ENCODE measurements around the gene ATM. TPM values are rescaled to one million over a fixed set of nuclear protein-coding genes. Genes with fewer than 3 reads are reported as not detected.

Gene ATM, protein sequence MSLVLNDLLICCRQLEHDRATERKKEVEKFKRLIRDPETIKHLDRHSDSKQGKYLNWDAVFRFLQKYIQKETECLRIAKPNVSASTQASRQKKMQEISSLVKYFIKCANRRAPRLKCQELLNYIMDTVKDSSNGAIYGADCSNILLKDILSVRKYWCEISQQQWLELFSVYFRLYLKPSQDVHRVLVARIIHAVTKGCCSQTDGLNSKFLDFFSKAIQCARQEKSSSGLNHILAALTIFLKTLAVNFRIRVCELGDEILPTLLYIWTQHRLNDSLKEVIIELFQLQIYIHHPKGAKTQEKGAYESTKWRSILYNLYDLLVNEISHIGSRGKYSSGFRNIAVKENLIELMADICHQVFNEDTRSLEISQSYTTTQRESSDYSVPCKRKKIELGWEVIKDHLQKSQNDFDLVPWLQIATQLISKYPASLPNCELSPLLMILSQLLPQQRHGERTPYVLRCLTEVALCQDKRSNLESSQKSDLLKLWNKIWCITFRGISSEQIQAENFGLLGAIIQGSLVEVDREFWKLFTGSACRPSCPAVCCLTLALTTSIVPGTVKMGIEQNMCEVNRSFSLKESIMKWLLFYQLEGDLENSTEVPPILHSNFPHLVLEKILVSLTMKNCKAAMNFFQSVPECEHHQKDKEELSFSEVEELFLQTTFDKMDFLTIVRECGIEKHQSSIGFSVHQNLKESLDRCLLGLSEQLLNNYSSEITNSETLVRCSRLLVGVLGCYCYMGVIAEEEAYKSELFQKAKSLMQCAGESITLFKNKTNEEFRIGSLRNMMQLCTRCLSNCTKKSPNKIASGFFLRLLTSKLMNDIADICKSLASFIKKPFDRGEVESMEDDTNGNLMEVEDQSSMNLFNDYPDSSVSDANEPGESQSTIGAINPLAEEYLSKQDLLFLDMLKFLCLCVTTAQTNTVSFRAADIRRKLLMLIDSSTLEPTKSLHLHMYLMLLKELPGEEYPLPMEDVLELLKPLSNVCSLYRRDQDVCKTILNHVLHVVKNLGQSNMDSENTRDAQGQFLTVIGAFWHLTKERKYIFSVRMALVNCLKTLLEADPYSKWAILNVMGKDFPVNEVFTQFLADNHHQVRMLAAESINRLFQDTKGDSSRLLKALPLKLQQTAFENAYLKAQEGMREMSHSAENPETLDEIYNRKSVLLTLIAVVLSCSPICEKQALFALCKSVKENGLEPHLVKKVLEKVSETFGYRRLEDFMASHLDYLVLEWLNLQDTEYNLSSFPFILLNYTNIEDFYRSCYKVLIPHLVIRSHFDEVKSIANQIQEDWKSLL (N-terminal part only)
- 6.0 to 9.1 TPM (median 9.0 TPM) in 5 replicates for total RNA-seq (2022; extraction: Qiagen RNA extraction)

DNA sequence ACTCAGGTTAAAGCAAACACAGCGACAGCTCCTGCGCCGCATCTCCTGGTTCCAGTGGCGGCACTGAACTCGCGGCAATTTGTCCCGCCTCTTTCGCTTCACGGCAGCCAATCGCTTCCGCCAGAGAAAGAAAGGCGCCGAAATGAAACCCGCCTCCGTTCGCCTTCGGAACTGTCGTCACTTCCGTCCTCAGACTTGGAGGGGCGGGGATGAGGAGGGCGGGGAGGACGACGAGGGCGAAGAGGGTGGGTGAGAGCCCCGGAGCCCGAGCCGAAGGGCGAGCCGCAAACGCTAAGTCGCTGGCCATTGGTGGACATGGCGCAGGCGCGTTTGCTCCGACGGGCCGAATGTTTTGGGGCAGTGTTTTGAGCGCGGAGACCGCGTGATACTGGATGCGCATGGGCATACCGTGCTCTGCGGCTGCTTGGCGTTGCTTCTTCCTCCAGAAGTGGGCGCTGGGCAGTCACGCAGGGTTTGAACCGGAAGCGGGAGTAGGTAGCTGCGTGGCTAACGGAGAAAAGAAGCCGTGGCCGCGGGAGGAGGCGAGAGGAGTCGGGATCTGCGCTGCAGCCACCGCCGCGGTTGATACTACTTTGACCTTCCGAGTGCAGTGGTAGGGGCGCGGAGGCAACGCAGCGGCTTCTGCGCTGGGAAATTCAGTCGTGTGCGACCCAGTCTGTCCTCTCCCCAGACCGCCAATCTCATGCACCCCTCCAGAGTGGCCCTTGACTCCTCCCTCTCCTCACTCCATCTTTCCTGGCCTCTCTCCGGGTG lies at the start of gene ATM, which contains the start of gene NPAT:
Gene ATM (plus strand): TSS at position 494 of the 774 bp plus-strand sequence. CDS start 4,558 bp downstream, outside the sequence.
Gene NPAT (minus strand): TSS at position 65 of the 774 bp plus-strand sequence. CDS start 102 bp downstream, outside the sequence.

Other genes starting within 250 kb of the ATM start
- 7.1 to 13.2 TPM (median 11.0 TPM) in 5 replicates for gene CUL5, start 214.2 kb upstream of the ATM start, total RNA-seq (2022; extraction: Qiagen RNA extraction)
- gene ACAT1, start 101.5 kb upstream of the ATM start, total RNA-seq (2022; extraction: Qiagen RNA extraction): 60.9 to 76.4 TPM (median 66.5 TPM) in 5 replicates
- 4.0 to 5.7 TPM (median 4.8 TPM) in 5 replicates for gene NPAT, start 429 bp upstream of the ATM start, total RNA-seq (2022; extraction: Qiagen RNA extraction)
- gene C11orf65, start 244.5 kb downstream of the ATM start, total RNA-seq (2022; extraction: Qiagen RNA extraction): 0.13 to 0.31 TPM (median 0.26 TPM) in 5 replicates